Measurements from ENCODE around the gene ZNF764.

GRCh38 chr16:30606004-30606403, 47.8 kb upstream of the ZNF764 start:
- TF ChIP-seq CTCF (conservative IDR thresholded peaks at IDR 0.05): no peak
- no peak for TF ChIP-seq ZFX (IDR thresholded peaks at IDR 0.05)

Measured in C4-2B (cell line).